ENCODE data around the gene PSMC6.
"Not testable (repeated sequence)": the region's sequence is repeated elsewhere in the genome, so short reads cannot be mapped to it uniquely, and the experiment has no call there.

- not testable (repeated sequence) for TF ChIP-seq CTCF (conservative IDR thresholded peaks at IDR 0.05); EZH2 (IDR thresholded peaks at IDR 0.05; ENCODE audit: low read depth)
These were observed 55.9 kb downstream of the PSMC6 start for GRCh38 chr14:52762923-52763322.
